Vagina (tissue), 2 donors: ENCODE results near the gene LPP. TPM values are rescaled to one million over a fixed set of nuclear protein-coding genes. Genes with fewer than 3 reads are reported as not detected.
A peak's percentile ranks its signal among the peaks of the same experiment; 100 is the strongest.

Experiments used
- DNase-seq, 2 donors: peaks; one replicate each; pipeline ENCODE4 v3.0.0-alpha.2; 2017; ENCODE audit errors: extremely low spot score in 2 of 2
- H3K27ac ChIP-seq: fragments of 200-600 bp; sonication (generic); one replicate; pipeline ENCODE4 v1.5.1; 2019
- H3K27me3 ChIP-seq: fragments of 200-600 bp; sonication (generic); one replicate; pipeline ENCODE4 v1.5.1; 2019
- H3K36me3 ChIP-seq, 2 donors: fragments of 200-600 bp; sonication (generic); one replicate each; pipeline ENCODE4 v1.5.1; 2017 to 2019
- H3K4me1 ChIP-seq: fragments of 200-600 bp; sonication (generic); one replicate; pipeline ENCODE4 v1.5.1; 2019
- H3K4me3 ChIP-seq, 2 donors: fragments of 200-600 bp; sonication (generic); 1 replicate in 1 of 2; 2 replicates in 1 of 2; pipeline ENCODE4 v1.5.1; 2016 to 2019
- H3K9me3 ChIP-seq: fragments of 200-600 bp; sonication (generic); one replicate; pipeline ENCODE4 v1.5.1; 2019
- CTCF ChIP-seq, 3 experiments: fragments of 450-650 bp in 2 of 3; fragments of 200-600 bp in 1 of 3; sonication (generic) in 1 of 3; IDR thresholded peaks; one replicate each; pipeline ENCODE4 v1.5.1; 2017 to 2019; ENCODE audit warnings: antibody characterized with exemption in 3 of 3, mild to moderate bottlenecking in 2 of 3, moderate library complexity in 2 of 3
- POLR2A ChIP-seq, 2 donors: fragments of 450-650 bp; IDR thresholded peaks; one replicate each; pipeline ENCODE4 v1.6.1; 2017; ENCODE audit warnings: antibody characterized with exemption in 2 of 2, mild to moderate bottlenecking in 2 of 2, moderate library complexity in 2 of 2
- POLR2AphosphoS5 ChIP-seq, 2 donors: sonication (generic); formaldehyde crosslinking; IDR thresholded peaks; one replicate each; pipeline ENCODE4 v1.9.0; 2017; ENCODE audit warnings: antibody characterized with exemption in 2 of 2, mild to moderate bottlenecking in 2 of 2, low read depth in 1 of 2; ENCODE audit not compliant: insufficient read depth in 1 of 2
- intact Hi-C: fragments of 100-400 bp; cut with DNase I; formaldehyde crosslinking; loops from one replicate; pipeline ENCODE4 v1.15.1; 2023
- total RNA-seq: library from RNA; depleted of rRNA; stranded (reverse); fragments of >200 nt; gene quantifications from one replicate; pipeline ENCODE4 v1.2.3, GENCODE V29; 2016

LPP gene
- total RNA-seq, 1 donor from 2014 or later = 248 TPM

GRCh38 chr3:188842639-188843038 lies 688.7 kb downstream of the LPP start:
- no peaks in the 10 kb centered on the region for H3K4me1 ChIP-seq
- H3K36me3 ChIP-seq = no peaks in the 10 kb centered on the region
- H3K27me3 ChIP-seq = no peaks in the 10 kb centered on the region
- intact Hi-C loops = no loop called here
- no peak overlapping the region for H3K4me3 ChIP-seq
- DNase-seq = no peak
- TF ChIP-seq CTCF (IDR thresholded peaks at IDR 0.05) = no peak
- TF ChIP-seq POLR2AphosphoS5 (IDR thresholded peaks at IDR 0.05; ENCODE audit: insufficient read depth in 1 of 2, low read depth in 1 of 2) = no peak
- TF ChIP-seq POLR2A (IDR thresholded peaks at IDR 0.05) = no peak
- H3K27ac ChIP-seq = no peak overlapping the region
- no peaks in the 10 kb centered on the region for H3K9me3 ChIP-seq

- H3K27ac ChIP-seq = no peak overlapping the region
- no peak for TF ChIP-seq POLR2A (IDR thresholded peaks at IDR 0.05)
- TF ChIP-seq CTCF (IDR thresholded peaks at IDR 0.05) = no peak
- no peak for TF ChIP-seq POLR2AphosphoS5 (IDR thresholded peaks at IDR 0.05; ENCODE audit: insufficient read depth in 1 of 2, low read depth in 1 of 2)
- no peaks in the 10 kb centered on the region for H3K27me3 ChIP-seq
- intact Hi-C loops = no loop called here
- no peak for DNase-seq
- H3K4me3 ChIP-seq = no peak overlapping the region
- H3K9me3 ChIP-seq = no peaks in the 10 kb centered on the region
- H3K4me1 ChIP-seq = no peaks in the 10 kb centered on the region
- H3K36me3 ChIP-seq = no peaks in the 10 kb centered on the region
These were observed 690.1 kb downstream of the LPP start for GRCh38 chr3:188844096-188844495.

GRCh38 chr3:188845514-188845913 lies 691.6 kb downstream of the LPP start:
- Histone ChIP-seq H3K27ac (no peak overlapping the region), H3K4me1 (no peaks in the 10 kb centered on the region), H3K27me3 (no peaks in the 10 kb centered on the region), H3K9me3 (no peaks in the 10 kb centered on the region), H3K4me3 (no peak overlapping the region), H3K36me3 (no peaks in the 10 kb centered on the region)
- no peak for DNase-seq
- intact Hi-C loops = no loop called here
- no peak for TF ChIP-seq POLR2AphosphoS5 (IDR thresholded peaks at IDR 0.05; ENCODE audit: insufficient read depth in 1 of 2, low read depth in 1 of 2)
- TF ChIP-seq CTCF (IDR thresholded peaks at IDR 0.05) = no peak
- TF ChIP-seq POLR2A (IDR thresholded peaks at IDR 0.05) = no peak

GRCh38 chr3:188848947-188849346 lies 695.0 kb downstream of the LPP start:
- no peaks in the 10 kb centered on the region for H3K36me3 ChIP-seq
- H3K4me3 ChIP-seq = no peak overlapping the region
- H3K9me3 ChIP-seq = no peaks in the 10 kb centered on the region
- no peaks in the 10 kb centered on the region for H3K27me3 ChIP-seq
- no peak overlapping the region for H3K27ac ChIP-seq
- intact Hi-C loops = no loop called here
- DNase-seq = no peak
- peaks cover 14% of the 10 kb centered on the region for H3K4me1 ChIP-seq
- TF ChIP-seq POLR2AphosphoS5 (IDR thresholded peaks at IDR 0.05; ENCODE audit: insufficient read depth in 1 of 2, low read depth in 1 of 2) (no peak), POLR2A (IDR thresholded peaks at IDR 0.05) (no peak), CTCF (IDR thresholded peaks at IDR 0.05) (no peak)

- H3K9me3 ChIP-seq = no peaks in the 10 kb centered on the region
- no peak for DNase-seq
- TF ChIP-seq POLR2A (IDR thresholded peaks at IDR 0.05) (no peak), CTCF (IDR thresholded peaks at IDR 0.05) (peak in 1 of 3 experiments; percentile 5), POLR2AphosphoS5 (IDR thresholded peaks at IDR 0.05; ENCODE audit: insufficient read depth in 1 of 2, low read depth in 1 of 2) (peak in 1 of 2 donors; percentile 62)
- intact Hi-C loops = no loop called here
- no peaks in the 10 kb centered on the region for H3K27me3 ChIP-seq
- no peaks in the 10 kb centered on the region for H3K36me3 ChIP-seq
- no peak overlapping the region for H3K4me3 ChIP-seq
- peak overlapping the region; percentile 15 for H3K27ac ChIP-seq
- peaks cover 35% of the 10 kb centered on the region for H3K4me1 ChIP-seq
These were observed 700.2 kb downstream of the LPP start for GRCh38 chr3:188853856-188854771.
